Astrocyte (in vitro differentiated cells and primary cell): ENCODE results near the gene EHD4. TPM values are rescaled to one million over a fixed set of nuclear protein-coding genes. Genes with fewer than 3 reads are reported as not detected.

Source experiments
- DNase-seq: peaks from one replicate; pipeline ENCODE4 v3.0.0-alpha.2; 2010; ENCODE audit warnings: low read depth
- FAIRE-seq: peaks from 2 replicates; lab custom pipeline; 2011; peaks lifted over from hg19 to GRCh38; lab: Jason Lieb, UNC
- H2AFZ ChIP-seq: 2 replicates; pipeline ENCODE4 v1.6.0; 2012; ENCODE audit warnings: low read depth, low read length, inconsistent platforms
- H3K27ac ChIP-seq: 2 replicates; pipeline ENCODE4 v1.5.1; 2011; ENCODE audit warnings: low read depth, low read length, inconsistent platforms
- H3K27me3 ChIP-seq: 2 replicates; pipeline ENCODE4 v1.6.0; 2011; ENCODE audit warnings: low read length, inconsistent platforms; ENCODE audit not compliant: insufficient read depth
- H3K36me3 ChIP-seq: 2 replicates; pipeline ENCODE4 v1.5.1; 2011; ENCODE audit warnings: low read length, inconsistent platforms; ENCODE audit not compliant: insufficient read depth
- H3K4me1 ChIP-seq: 2 replicates; pipeline ENCODE4 v1.5.1; 2011; ENCODE audit warnings: low read length, inconsistent platforms; ENCODE audit not compliant: insufficient read depth
- H3K4me2 ChIP-seq: 2 replicates; pipeline ENCODE4 v1.6.0; 2012; ENCODE audit warnings: low read length, inconsistent platforms
- H3K4me3 ChIP-seq: 2 replicates; pipeline ENCODE4 v1.5.1; 2011; ENCODE audit warnings: low read depth, mild to moderate bottlenecking, low read length, inconsistent platforms; ENCODE audit not compliant: insufficient read depth
- H3K79me2 ChIP-seq: 2 replicates; pipeline ENCODE4 v1.6.0; 2012; ENCODE audit warnings: mild to moderate bottlenecking, low read length, inconsistent platforms; ENCODE audit not compliant: insufficient read depth
- H3K9ac ChIP-seq: 2 replicates; pipeline ENCODE4 v1.6.0; 2012; ENCODE audit warnings: mild to moderate bottlenecking, low read length, inconsistent platforms
- H3K9me3 ChIP-seq: 2 replicates; pipeline ENCODE4 v1.5.1; 2012; ENCODE audit warnings: low read depth, mild to moderate bottlenecking, low read length, inconsistent platforms; ENCODE audit not compliant: insufficient read depth
- H4K20me1 ChIP-seq: 2 replicates; pipeline ENCODE4 v1.6.0; 2012; ENCODE audit warnings: low read length, inconsistent platforms; ENCODE audit not compliant: insufficient read depth
- H3K27ac Mint-ChIP-seq: one replicate; pipeline ENCODE4 v1.8.0; 2021; ENCODE audit warnings: mild to moderate bottlenecking, mixed read lengths; ENCODE audit not compliant: unreplicated experiment
- H3K27me3 Mint-ChIP-seq: one replicate; pipeline ENCODE4 v1.8.0; 2021; ENCODE audit warnings: low read depth, mixed read lengths; ENCODE audit not compliant: unreplicated experiment
- H3K36me3 Mint-ChIP-seq: one replicate; pipeline ENCODE4 v1.8.0; 2021; ENCODE audit warnings: low read depth, mixed read lengths; ENCODE audit not compliant: unreplicated experiment
- H3K4me1 Mint-ChIP-seq: one replicate; pipeline ENCODE4 v1.8.0; 2021; ENCODE audit warnings: low read depth, mixed read lengths; ENCODE audit not compliant: unreplicated experiment
- H3K4me3 Mint-ChIP-seq: one replicate; pipeline ENCODE4 v1.8.0; 2021; ENCODE audit warnings: mild to moderate bottlenecking, moderate library complexity, mixed read lengths; ENCODE audit not compliant: unreplicated experiment
- H3K9me3 Mint-ChIP-seq: one replicate; pipeline ENCODE4 v1.8.0; 2021; ENCODE audit warnings: mild to moderate bottlenecking, mixed read lengths; ENCODE audit not compliant: unreplicated experiment
- EZH2 ChIP-seq: IDR thresholded peaks from 2 replicates; pipeline ENCODE4 v1.6.1; 2012; ENCODE audit warnings: mild to moderate bottlenecking, low read length, inconsistent platforms; ENCODE audit not compliant: insufficient read depth
- total RNA-seq: library from RNA; stranded (reverse); gene quantifications from 2 replicates; pipeline ENCODE4 v1.2.1, GENCODE V29; 2021
- TF ChIP-seq, protein P1 (sequence below): IDR thresholded peaks from 2 replicates; pipeline ENCODE4 v1.5.1; 2011; ENCODE audit warnings: low read depth, mild to moderate bottlenecking, inconsistent platforms, low read length, moderate library complexity; ENCODE audit not compliant: insufficient read depth

EHD4 gene
- total RNA-seq, 1 donor from 2014 or later: 46.4 TPM

DNA sequence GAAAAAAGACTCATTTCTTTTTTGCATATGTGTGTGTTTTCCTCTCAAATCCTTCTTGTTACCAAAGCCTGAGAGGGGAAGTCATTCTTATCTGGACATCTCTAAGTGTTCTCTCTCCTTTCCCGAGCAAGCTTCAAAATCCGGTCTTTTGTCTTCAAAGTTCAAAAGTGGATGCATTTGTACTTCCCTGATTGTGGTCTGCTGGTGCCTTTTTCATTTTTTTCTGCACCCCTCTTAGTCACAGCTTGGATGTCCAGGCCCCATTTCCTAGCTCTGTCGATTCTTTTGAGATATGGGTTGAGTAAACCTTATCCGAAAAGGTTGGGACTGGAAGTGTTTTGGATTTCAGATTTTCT lies 34.8 kb downstream of the EHD4 start:
- DNase-seq: no peak
- Mint-ChIP-seq H3K4me3 (peak overlapping the region; percentile 29), H3K27ac (no peak overlapping the region), H3K4me1 (peaks cover 70% of the 10 kb centered on the region), H3K9me3 (no peaks in the 10 kb centered on the region), H3K27me3 (no peaks in the 10 kb centered on the region), H3K36me3 (peaks cover 27% of the 10 kb centered on the region)
- Histone ChIP-seq H3K9me3 (no peaks in the 10 kb centered on the region), H4K20me1 (no peaks in the 10 kb centered on the region), H3K4me3 (no peak overlapping the region), H3K36me3 (peaks cover 8% of the 10 kb centered on the region), H3K27me3 (no peaks in the 10 kb centered on the region), H3K9ac (peak overlapping the region; percentile 53), H3K27ac (peak overlapping the region; percentile 80), H3K4me1 (peaks cover 63% of the 10 kb centered on the region), H2AFZ (no peak overlapping the region), H3K4me2 (no peak overlapping the region), H3K79me2 (peaks cover 25% of the 10 kb centered on the region)
- no peak for FAIRE-seq
- TF ChIP-seq EZH2: no peak
- TF ChIP-seq, protein P1, sequence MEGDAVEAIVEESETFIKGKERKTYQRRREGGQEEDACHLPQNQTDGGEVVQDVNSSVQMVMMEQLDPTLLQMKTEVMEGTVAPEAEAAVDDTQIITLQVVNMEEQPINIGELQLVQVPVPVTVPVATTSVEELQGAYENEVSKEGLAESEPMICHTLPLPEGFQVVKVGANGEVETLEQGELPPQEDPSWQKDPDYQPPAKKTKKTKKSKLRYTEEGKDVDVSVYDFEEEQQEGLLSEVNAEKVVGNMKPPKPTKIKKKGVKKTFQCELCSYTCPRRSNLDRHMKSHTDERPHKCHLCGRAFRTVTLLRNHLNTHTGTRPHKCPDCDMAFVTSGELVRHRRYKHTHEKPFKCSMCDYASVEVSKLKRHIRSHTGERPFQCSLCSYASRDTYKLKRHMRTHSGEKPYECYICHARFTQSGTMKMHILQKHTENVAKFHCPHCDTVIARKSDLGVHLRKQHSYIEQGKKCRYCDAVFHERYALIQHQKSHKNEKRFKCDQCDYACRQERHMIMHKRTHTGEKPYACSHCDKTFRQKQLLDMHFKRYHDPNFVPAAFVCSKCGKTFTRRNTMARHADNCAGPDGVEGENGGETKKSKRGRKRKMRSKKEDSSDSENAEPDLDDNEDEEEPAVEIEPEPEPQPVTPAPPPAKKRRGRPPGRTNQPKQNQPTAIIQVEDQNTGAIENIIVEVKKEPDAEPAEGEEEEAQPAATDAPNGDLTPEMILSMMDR: no peak

GRCh38 chr15:41936649-41937567 lies 35.4 kb downstream of the EHD4 start:
- H3K4me1 ChIP-seq: peaks cover 63% of the 10 kb centered on the region
- H3K4me2 ChIP-seq: peak overlapping the region; percentile 41

More at GRCh38 chr15:41936649-41937567, 35.4 kb downstream of the EHD4 start:
- no peak overlapping the region for H2AFZ ChIP-seq
- H3K27ac Mint-ChIP-seq: peak overlapping the region; percentile 44
- H3K79me2 ChIP-seq: peaks cover 26% of the 10 kb centered on the region
- DNase-seq: peak; percentile 77
- H3K27me3 Mint-ChIP-seq: no peaks in the 10 kb centered on the region
- H3K9ac ChIP-seq: peak overlapping the region; percentile 53
- H3K27ac ChIP-seq: peak overlapping the region; percentile 80
- H3K36me3 Mint-ChIP-seq: peaks cover 27% of the 10 kb centered on the region
- FAIRE-seq: no peak
- peaks cover 68% of the 10 kb centered on the region for H3K4me1 Mint-ChIP-seq
- no peak overlapping the region for H3K4me3 ChIP-seq
- H4K20me1 ChIP-seq: no peaks in the 10 kb centered on the region
- TF ChIP-seq, protein P1: no peak
- TF ChIP-seq EZH2: no peak
- H3K27me3 ChIP-seq: no peaks in the 10 kb centered on the region
- no peaks in the 10 kb centered on the region for H3K9me3 ChIP-seq
- no peak overlapping the region for H3K4me3 Mint-ChIP-seq
- H3K36me3 ChIP-seq: peaks cover 8% of the 10 kb centered on the region
- no peaks in the 10 kb centered on the region for H3K9me3 Mint-ChIP-seq
